ENCODE data around the gene TNS3. TPM values are rescaled to one million over a fixed set of nuclear protein-coding genes. Genes with fewer than 3 reads are reported as not detected.

Gene TNS3
- total and polyA plus RNA-seq, 4 experiments from 2014 or later, result 0.11 to 3.2 (median 1.3) TPM; not detected in 1

DNA sequence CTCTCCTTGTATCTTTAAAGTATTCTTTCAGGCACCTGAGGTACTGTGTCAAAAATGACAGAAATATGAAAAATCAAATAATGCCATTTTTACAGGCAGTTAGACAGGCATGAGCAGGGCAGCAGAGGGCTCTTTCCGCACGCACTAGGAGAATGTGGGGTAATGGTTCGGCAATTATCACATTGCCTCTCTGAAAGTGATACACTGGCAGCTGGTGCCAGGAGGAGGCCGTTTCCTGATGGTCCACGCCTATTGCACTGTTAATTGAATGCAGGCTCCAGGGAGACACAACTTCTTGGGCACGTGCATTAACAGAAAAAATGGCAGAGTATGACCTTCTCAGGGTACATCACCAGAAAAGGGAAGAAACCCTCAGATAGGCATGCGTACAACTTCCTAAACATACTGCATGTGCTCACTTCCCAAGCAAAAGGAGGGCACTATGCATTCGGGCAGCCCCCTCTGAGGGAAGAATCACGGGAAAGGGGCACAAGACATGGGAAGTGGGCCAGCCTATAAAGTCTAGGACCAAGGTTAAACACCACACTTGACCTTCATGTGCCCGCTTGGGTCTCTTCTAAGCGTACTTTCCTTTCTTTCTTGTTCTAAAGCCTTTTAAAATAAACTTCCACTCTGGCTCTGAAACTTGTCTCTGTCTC lies 161.7 kb downstream of the TNS3 start:
- H3K9me3 ChIP-seq (ENCODE audit: control insufficient read depth in 1 of 2, low read length in 2 of 2), result no peaks in the 10 kb centered on the region
- H3K27ac ChIP-seq (ENCODE audit: low read depth, low read length), result no peak overlapping the region
- Mint-ChIP-seq H3K4me1 (no peaks in the 10 kb centered on the region), H3K9me3 (peaks cover 0 to 11% (median under 1%) of the 10 kb centered on the region in 8 donors), H3K4me3 (no peak overlapping the region), H3K27me3 (no peaks in the 10 kb centered on the region), H3K27ac (no peak overlapping the region), H3K36me3 (no peaks in the 10 kb centered on the region)
- CTCF ChIA-PET (ENCODE audit: partially characterized antibody), result no interaction called here
- no peak overlapping the region for H3K4me3 ChIP-seq (ENCODE audit: low read length in 2 of 2)
- no peaks in the 10 kb centered on the region for H3K4me1 ChIP-seq (ENCODE audit: insufficient read depth, low read length)
- intact Hi-C loops (cut with micrococcal nuclease), result no loop called here
- H3K36me3 ChIP-seq (ENCODE audit: insufficient read depth, low read length), result no peaks in the 10 kb centered on the region
- H3K27me3 ChIP-seq (ENCODE audit: insufficient read depth, low read length), result no peaks in the 10 kb centered on the region
- DNase-seq, result no peak
- POLR2A ChIA-PET (ENCODE audit: partially characterized antibody), result no interaction called here

- H3K36me3 ChIP-seq (ENCODE audit: insufficient read depth, low read length), result no peaks in the 10 kb centered on the region
- no peak overlapping the region for H3K27ac ChIP-seq (ENCODE audit: low read depth, low read length)
- no peaks in the 10 kb centered on the region for H3K27me3 Mint-ChIP-seq
- intact Hi-C loops (cut with micrococcal nuclease), result no loop called here
- ChIA-PET POLR2A (ENCODE audit: partially characterized antibody) (no interaction called here), CTCF (ENCODE audit: partially characterized antibody) (no interaction called here)
- H3K9me3 ChIP-seq (ENCODE audit: control insufficient read depth in 1 of 2, low read length in 2 of 2), result no peaks in the 10 kb centered on the region
- H3K36me3 Mint-ChIP-seq, result no peaks in the 10 kb centered on the region
- no peak overlapping the region for H3K4me3 ChIP-seq (ENCODE audit: low read length in 2 of 2)
- no peak overlapping the region for H3K4me3 Mint-ChIP-seq
- no peak overlapping the region for H3K27ac Mint-ChIP-seq
- H3K9me3 Mint-ChIP-seq, result peaks cover 0 to 11% (median under 1%) of the 10 kb centered on the region in 8 donors
- no peaks in the 10 kb centered on the region for H3K4me1 Mint-ChIP-seq
- no peaks in the 10 kb centered on the region for H3K4me1 ChIP-seq (ENCODE audit: insufficient read depth, low read length)
- DNase-seq, result no peak
- H3K27me3 ChIP-seq (ENCODE audit: insufficient read depth, low read length), result no peaks in the 10 kb centered on the region
These were observed 162.4 kb downstream of the TNS3 start for GRCh38 chr7:47419471-47419870.

GRCh38 chr7:47418601-47419309 lies 163.2 kb downstream of the TNS3 start:
- Mint-ChIP-seq H3K4me3 (no peak overlapping the region), H3K9me3 (peaks cover 0 to 11% (median 1%) of the 10 kb centered on the region in 8 donors), H3K27me3 (no peaks in the 10 kb centered on the region), H3K27ac (no peak overlapping the region), H3K36me3 (no peaks in the 10 kb centered on the region), H3K4me1 (no peaks in the 10 kb centered on the region)
- Histone ChIP-seq H3K27me3 (ENCODE audit: insufficient read depth, low read length) (no peaks in the 10 kb centered on the region), H3K36me3 (ENCODE audit: insufficient read depth, low read length) (no peaks in the 10 kb centered on the region), H3K4me1 (ENCODE audit: insufficient read depth, low read length) (no peaks in the 10 kb centered on the region), H3K4me3 (ENCODE audit: low read length in 2 of 2) (no peak overlapping the region), H3K9me3 (ENCODE audit: control insufficient read depth in 1 of 2, low read length in 2 of 2) (no peaks in the 10 kb centered on the region), H3K27ac (ENCODE audit: low read depth, low read length) (no peak overlapping the region)
- POLR2A ChIA-PET (ENCODE audit: partially characterized antibody), result no interaction called here
- DNase-seq, result no peak
- CTCF ChIA-PET (ENCODE audit: partially characterized antibody), result no interaction called here
- intact Hi-C loops (cut with micrococcal nuclease), result no loop called here

GRCh38 chr7:47416492-47417480 lies 165.1 kb downstream of the TNS3 start:
- no peaks in the 10 kb centered on the region for H3K4me1 ChIP-seq (ENCODE audit: insufficient read depth, low read length)
- H3K27ac ChIP-seq (ENCODE audit: low read depth, low read length), result no peak overlapping the region
- CTCF ChIA-PET (ENCODE audit: partially characterized antibody), result no interaction called here
- Mint-ChIP-seq H3K27me3 (no peaks in the 10 kb centered on the region), H3K36me3 (no peaks in the 10 kb centered on the region), H3K27ac (no peak overlapping the region), H3K4me1 (no peaks in the 10 kb centered on the region), H3K9me3 (peaks cover 0 to 11% (median 2%) of the 10 kb centered on the region in 8 donors), H3K4me3 (no peak overlapping the region)
- H3K4me3 ChIP-seq (ENCODE audit: low read length in 2 of 2), result no peak overlapping the region
- no peaks in the 10 kb centered on the region for H3K27me3 ChIP-seq (ENCODE audit: insufficient read depth, low read length)
- H3K36me3 ChIP-seq (ENCODE audit: insufficient read depth, low read length), result no peaks in the 10 kb centered on the region
- DNase-seq, result no peak
- POLR2A ChIA-PET (ENCODE audit: partially characterized antibody), result no interaction called here
- no peaks in the 10 kb centered on the region for H3K9me3 ChIP-seq (ENCODE audit: control insufficient read depth in 1 of 2, low read length in 2 of 2)
- intact Hi-C loops (cut with micrococcal nuclease), result no loop called here

- Mint-ChIP-seq H3K27ac (no peak overlapping the region), H3K27me3 (no peaks in the 10 kb centered on the region), H3K36me3 (no peaks in the 10 kb centered on the region), H3K4me3 (no peak overlapping the region), H3K4me1 (no peaks in the 10 kb centered on the region), H3K9me3 (peaks cover 0 to 11% (median 2%) of the 10 kb centered on the region in 8 donors)
- Histone ChIP-seq H3K4me1 (ENCODE audit: insufficient read depth, low read length) (no peaks in the 10 kb centered on the region), H3K36me3 (ENCODE audit: insufficient read depth, low read length) (no peaks in the 10 kb centered on the region), H3K27me3 (ENCODE audit: insufficient read depth, low read length) (no peaks in the 10 kb centered on the region), H3K4me3 (ENCODE audit: low read length in 2 of 2) (no peak overlapping the region), H3K27ac (ENCODE audit: low read depth, low read length) (no peak overlapping the region), H3K9me3 (ENCODE audit: control insufficient read depth in 1 of 2, low read length in 2 of 2) (no peaks in the 10 kb centered on the region)
- no peak for DNase-seq
- ChIA-PET CTCF (ENCODE audit: partially characterized antibody) (no interaction called here), POLR2A (ENCODE audit: partially characterized antibody) (no interaction called here)
- intact Hi-C loops (cut with micrococcal nuclease), result no loop called here
These were observed 166.3 kb downstream of the TNS3 start for GRCh38 chr7:47415318-47416212.

GRCh38 chr7:47414342-47415317 lies 167.3 kb downstream of the TNS3 start:
- no peak for DNase-seq

More at GRCh38 chr7:47414342-47415317, 167.3 kb downstream of the TNS3 start:
- H3K27me3 Mint-ChIP-seq, result no peaks in the 10 kb centered on the region
- no peak overlapping the region for H3K27ac Mint-ChIP-seq
- intact Hi-C loops (cut with micrococcal nuclease), result no loop called here
- no peak overlapping the region for H3K4me3 Mint-ChIP-seq
- H3K36me3 ChIP-seq (ENCODE audit: insufficient read depth, low read length), result no peaks in the 10 kb centered on the region
- H3K4me3 ChIP-seq (ENCODE audit: low read length in 2 of 2), result no peak overlapping the region
- no peak overlapping the region for H3K27ac ChIP-seq (ENCODE audit: low read depth, low read length)
- H3K4me1 ChIP-seq (ENCODE audit: insufficient read depth, low read length), result no peaks in the 10 kb centered on the region
- H3K36me3 Mint-ChIP-seq, result no peaks in the 10 kb centered on the region
- no peaks in the 10 kb centered on the region for H3K27me3 ChIP-seq (ENCODE audit: insufficient read depth, low read length)
- CTCF ChIA-PET (ENCODE audit: partially characterized antibody), result no interaction called here
- POLR2A ChIA-PET (ENCODE audit: partially characterized antibody), result no interaction called here
- no peaks in the 10 kb centered on the region for H3K4me1 Mint-ChIP-seq
- peaks cover 0 to 5% (median 0%) of the 10 kb centered on the region in 8 donors for H3K9me3 Mint-ChIP-seq
- no peaks in the 10 kb centered on the region for H3K9me3 ChIP-seq (ENCODE audit: control insufficient read depth in 1 of 2, low read length in 2 of 2)

All from CD4-positive, alpha-beta memory T cell (primary cell).